ENCODE data around the gene CCL20. TPM values are rescaled to one million over a fixed set of nuclear protein-coding genes. Genes with fewer than 3 reads are reported as not detected.

The CCL20 gene
- total RNA-seq, 1 donor from 2014 or later, result 1.2 TPM

DNA sequence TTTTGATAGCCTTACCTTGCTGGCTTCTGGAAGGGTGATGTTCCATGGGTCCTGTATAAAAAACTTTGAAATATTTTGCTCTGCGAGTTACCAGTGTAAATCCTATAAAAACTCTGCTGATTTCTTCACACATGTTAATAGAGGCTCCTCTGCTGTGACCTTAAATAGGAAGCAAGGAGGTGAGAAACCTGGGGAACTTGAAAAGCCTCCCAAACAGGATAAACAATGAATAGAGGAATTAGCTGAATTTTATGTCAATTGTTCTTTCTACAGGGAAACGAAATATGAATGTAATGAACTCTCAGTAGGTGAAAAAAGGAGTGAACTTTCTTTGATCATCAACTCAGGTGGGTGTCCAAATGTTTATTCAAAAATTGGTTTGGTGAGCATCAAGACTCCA, 10.8 kb upstream of the CCL20 start:
- no peak for DNase-seq (ENCODE audit: low spot score)

DNA sequence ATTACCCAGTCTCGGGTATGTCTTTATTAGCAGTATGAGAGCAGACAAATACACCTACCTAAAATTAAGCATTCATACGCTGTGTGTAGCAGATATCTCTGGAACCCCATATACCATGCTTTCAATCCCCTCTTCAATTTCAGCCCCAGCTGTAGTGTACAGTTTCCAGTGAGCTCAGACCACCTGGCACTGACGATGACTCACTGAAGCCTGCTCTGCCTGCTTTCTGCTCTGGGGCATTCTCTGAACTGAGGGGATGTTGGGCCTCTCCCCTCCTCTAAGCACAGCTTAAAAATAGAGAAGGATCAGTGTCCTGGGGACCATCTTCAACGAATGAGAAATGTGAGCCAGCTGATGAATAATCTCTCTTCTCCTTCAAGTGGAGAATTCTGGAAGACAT, 8.7 kb upstream of the CCL20 start:
- no peak for DNase-seq (ENCODE audit: low spot score)

DNA sequence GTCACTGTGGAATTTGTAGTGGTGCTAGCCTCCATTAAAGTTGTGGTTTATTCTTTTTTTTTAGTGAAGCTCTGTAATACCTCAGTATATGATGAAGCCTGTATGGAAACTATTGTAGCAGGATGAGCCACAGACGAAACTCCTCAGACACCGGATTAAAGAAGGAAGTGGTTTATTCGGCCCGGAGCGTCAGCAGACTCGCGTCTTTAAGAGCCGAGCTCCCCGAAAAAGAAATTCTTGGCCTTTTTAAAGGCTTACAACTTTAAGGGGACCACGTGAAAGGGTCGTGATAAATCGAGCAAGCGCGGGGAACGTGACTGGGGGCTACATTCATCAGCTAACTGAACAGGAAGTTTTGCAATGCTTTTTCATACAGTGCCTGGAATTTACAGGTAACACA, 8.1 kb upstream of the CCL20 start:
- peak; percentile 12 for DNase-seq (ENCODE audit: low spot score)

DNA sequence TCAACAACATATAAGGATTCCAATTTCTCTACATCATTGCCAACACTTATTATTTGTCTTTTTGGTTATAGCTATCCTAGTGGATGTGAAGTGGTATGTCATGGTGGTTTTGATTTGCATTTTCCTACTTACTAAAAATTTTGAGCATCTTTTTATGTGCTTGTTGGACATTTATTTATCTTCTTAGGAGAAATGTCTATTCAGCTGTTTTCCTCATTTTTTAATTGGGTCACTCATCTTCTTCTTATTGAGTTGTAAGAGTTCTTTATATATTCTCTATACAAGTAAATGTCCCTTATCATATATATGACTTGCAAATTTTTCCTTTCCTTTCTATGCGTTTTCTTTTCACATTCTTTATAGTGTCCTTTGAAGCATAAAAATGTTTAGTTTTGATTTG, 4.7 kb upstream of the CCL20 start:
- DNase-seq (ENCODE audit: low spot score), result no peak

DNA sequence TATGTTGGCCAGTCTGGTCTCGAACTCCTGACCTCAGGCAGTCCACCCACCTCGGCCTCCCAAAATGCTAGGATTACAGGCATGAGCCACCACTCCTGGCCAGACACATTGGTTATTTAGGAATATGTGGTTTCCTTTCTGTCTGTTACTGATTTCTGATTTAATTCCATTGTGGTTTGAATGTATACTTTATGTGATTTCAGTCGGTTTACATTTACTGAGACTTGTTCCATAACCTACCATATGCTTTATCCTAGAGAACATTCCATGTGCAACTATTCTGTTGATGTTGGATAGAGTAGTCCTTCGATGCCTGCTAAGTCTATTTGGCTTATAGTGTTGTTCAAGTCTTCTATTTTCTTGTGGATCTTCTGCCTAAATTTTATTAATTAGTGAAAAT, 1.6 kb upstream of the CCL20 start:
- DNase-seq (ENCODE audit: low spot score), result no peak

DNA sequence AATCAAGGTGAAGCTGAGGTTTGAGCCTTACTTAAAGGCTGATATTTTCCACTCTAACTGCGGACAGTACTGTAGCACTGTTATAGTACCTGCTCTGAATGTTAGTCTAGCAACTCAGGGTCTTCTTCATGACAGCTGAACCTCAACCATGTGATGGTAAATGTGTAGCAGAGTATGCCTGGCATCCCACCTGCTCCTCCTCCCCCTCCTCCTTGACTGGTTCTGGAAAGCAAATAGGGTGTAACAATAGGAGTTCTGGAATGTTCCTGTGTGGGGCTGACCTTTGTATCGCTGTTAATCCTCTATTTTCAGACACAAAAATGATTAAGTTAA, 447 bp upstream of the CCL20 start:
- DNase-seq (ENCODE audit: low spot score), result no peak

DNA sequence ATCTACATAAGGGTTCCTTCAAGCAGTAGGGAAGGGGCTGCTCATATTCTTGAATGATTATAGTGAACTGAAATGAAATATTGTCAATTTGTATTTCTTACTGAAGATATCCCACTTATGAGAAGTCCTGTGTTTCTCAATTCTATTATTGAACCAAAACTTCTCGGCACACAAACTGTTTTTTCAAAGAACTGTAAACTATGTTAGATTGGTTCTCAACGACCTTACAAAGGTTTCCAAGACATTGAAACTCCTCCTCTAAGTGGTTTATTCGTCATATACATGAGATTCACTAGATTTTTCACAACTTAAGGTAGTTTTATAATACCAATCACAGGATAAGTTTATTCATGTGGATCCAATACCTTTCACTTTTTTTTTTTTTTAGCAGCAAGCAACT, 1.4 kb downstream of the CCL20 start:
- DNase-seq (ENCODE audit: low spot score), result no peak

DNA sequence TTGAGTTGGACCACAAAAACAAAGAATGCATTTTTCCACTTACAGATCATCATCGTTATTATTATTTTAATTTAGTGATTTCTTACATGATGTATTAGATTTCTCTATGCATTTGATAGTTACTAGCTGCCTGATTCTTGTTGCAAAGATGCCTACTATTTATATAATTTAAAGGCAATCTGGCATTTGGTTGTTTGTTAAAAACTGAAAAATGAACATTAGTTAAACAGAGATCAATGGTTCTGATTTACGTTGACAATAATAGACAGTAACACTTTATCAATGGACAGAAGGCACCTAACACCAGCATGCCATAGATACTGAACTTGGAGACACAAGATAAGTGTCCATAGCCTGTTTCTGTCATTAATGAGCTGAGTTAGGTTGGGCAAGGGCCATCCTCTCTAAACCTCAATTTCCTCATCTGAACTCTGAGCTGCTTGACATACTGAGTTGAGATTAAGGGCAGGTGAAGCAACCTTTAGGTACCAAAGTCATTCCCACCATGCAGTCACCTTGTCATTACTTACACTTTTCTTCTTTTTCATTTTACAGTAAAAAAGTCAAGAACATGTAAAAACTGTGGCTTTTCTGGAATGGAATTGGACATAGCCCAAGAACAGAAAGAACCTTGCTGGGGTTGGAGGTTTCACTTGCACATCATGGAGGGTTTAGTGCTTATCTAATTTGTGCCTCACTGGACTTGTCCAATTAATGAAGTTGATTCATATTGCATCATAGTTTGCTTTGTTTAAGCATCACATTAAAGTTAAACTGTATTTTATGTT, 3.1 kb downstream of the CCL20 start:
- no peak for DNase-seq (ENCODE audit: low spot score)

DNA sequence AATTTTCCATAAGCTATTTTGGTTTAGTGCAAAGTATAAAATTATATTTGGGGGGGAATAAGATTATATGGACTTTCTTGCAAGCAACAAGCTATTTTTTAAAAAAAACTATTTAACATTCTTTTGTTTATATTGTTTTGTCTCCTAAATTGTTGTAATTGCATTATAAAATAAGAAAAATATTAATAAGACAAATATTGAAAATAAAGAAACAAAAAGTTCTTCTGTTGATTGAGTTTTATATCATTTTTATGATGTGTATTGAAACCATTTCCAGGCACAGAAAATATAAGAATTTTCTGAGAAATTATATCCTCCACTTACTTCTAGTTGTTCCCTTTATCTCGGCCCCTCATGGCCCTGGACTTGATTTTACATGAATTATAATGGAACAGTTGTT, 3.7 kb downstream of the CCL20 start:
- DNase-seq (ENCODE audit: low spot score), result no peak

DNA sequence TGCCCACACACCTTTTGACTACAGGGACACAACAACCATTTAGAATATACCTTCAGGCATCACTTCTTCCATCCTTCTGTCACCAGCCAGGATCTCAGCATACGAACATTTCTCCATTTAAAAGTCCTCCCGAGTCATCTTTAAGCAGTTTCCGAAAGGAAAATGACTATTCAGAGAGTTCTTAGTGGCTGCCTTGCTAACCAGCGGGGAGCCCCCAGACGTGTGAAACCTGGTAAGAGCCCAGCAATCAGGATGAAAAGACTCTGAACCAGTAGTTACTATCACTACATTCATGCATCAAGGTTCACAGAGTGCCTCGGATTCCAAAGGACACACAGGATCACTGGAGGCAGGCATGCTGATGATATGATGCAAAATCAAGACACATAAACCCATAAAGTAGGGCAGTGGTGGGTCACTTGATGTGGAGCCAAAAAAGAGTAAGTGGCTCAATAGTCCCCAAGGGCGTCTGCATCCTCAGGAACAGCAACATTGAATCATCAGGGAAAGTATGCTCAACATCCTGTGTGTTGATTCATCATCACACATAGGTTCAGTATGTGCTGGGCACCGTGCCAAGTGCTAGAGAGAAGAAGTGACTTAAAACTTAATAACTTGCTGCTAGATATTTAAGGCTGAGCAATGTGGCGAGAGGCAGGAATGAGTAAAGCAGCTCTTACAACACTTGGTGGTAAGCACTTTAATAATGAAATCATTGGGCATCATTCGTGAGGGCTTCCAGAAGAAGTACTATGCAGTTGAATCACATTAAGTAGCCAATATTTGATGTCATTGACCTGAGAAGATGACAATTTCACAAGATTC, 4.4 kb downstream of the CCL20 start:
- peak; percentile 93 for DNase-seq (ENCODE audit: low spot score)

DNA sequence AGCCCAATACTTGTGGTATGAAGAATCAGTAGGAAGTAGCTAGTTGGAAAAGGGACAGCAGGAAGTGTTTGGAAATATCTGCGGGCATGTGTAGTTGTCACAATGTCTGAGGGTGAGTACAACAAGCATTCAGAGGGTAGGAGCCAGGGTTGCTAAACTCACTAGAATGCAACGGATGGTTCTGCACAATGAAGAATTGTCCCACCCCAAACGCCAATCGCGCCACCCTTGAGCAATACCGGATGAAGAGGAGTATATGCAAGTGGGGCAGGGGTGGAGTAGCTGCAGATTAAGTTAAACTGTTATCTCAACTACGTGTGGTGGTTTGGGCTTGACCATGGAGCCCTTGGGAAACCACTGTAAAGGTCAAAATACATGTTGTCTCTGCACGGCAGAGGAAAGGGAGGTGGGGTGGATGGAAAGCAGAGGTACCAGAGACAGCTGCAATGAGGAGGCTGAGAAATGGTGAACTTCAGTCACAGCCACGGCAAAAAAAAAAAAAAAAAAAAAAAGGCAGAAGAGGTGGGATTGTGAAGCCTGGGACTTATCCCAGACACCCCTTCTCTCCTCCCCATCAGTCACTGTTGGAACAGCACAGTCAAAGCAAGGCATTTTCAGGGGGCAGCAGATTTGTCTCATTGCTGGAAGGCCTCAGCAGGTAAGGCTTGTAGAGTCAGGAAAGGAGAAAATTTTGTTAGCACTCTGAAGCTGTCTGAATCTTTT, 5.2 kb downstream of the CCL20 start:
- peak; percentile 1 for DNase-seq (ENCODE audit: low spot score)

DNA sequence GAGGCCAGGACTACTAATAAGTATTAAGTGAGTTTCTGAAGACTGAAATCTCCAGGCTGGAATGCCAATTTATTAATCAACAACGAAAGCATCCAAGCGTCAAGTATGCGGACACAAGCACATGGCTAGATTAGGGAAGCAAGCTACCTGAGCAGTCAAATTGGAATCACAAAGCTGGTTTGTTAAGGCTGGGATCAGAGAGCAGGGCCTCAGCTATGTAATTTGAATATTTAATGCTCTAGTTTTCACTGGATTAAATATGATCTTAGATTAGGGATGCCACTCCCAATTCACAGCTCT, 5.7 kb downstream of the CCL20 start:
- DNase-seq (ENCODE audit: low spot score), result no peak

DNA sequence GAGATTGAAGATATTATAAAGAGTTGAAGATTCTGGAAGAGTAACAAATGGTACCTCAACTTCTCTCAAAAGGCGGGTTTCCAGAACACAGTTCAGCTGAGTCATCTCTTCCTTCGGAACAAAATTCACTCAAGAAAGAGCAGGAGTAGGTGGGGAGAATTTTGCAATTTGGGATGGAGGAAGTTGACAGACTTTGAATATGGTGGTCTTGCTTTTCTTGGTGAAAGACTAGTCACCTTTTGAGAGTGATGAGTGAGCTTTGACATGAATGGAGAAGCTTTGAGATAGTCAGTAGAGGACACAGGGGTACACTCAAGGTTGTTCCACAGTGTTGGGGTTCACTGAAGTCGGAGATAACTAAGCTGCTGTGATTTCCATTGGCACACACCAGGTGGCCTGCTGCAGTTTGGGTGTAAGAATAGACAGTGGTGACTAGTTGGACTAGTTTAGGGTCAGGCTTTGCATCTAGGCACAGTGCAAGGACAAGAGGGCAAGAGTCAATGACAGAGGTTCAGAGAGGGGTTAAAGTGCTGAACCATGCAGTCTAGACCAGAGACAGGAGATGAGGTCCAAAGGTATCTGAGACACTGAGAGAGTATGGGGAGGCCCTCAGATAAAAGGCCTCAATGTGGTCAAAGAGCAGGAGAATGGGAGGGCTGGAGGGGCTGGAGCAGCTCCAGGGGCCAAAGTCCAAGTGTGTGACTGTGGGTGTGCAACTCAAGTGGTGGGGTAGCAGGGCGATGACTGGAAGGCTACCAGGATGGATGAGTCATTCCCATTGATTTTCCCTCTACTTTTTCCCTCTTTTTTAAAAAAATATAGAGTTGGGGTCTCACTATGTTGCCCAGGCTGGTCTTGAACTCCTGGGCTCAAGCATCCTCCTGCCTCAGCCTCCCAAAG, 7.7 kb downstream of the CCL20 start:
- DNase-seq (ENCODE audit: low spot score), result no peak

DNA sequence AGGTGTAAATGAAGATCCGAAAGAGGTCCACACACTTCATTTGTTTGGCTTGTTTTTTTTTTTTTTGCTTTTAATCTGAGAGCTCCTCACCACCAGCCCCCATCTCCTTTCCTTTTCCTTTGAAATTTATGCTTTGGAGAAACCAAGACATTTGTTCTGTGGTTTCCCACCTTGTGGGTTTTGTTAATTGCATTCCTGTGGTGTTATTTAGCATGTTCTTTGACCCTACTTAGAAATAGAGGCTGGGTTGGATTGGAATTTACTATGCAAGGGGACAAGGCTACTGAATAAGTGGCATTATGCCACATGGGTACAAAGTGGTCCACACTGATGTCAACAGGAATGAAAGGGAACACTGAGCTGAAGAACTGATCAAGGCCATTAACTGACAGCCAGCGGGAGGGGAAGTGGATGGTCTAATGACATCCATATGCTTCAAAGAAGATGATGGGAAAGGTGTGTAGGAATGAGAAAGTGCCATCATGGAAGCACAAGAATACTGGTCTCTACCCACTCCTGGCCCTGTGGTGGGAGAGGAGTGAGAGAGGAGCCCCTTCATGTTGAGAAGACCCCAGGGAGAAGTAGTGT, 8.9 kb downstream of the CCL20 start:
- no peak for DNase-seq (ENCODE audit: low spot score)

DNA sequence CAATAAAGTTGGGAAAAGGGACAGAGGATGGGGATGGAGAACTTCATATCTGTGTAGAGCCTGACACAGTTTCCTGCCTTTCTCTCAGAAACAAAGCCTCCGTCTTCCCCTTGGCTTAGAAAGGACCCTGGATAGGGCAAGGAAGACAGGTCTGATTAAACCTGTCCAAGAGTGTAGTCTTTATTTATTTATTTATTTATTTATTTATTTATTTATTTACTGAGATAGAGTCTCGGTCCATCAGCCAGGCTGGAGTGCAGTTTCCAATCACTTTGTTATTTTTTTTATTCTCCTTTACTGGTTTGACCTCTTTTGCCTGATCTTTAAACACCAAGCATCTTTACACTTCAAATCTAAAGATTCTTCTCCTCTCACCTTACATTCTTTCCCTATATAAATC, 10.3 kb downstream of the CCL20 start:
- no peak for DNase-seq (ENCODE audit: low spot score)

DNA sequence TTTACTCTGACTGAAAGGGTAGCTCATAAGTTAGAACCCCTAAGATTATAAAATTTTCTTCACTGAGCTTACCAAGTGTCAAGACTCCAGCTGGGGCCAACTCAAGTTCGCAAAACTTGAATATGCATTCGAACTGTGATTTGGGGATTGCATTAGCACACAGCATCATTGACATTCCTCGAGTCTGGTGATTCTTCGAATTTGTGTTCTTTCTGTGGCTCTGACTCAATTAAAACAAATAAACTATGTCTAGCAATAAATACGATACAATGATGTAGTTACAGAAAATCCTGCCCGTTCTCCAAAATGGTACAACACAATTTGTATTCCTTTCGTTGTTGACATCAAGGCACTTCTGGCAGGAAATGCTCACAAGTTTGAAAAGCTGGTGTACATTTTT, 11.1 kb downstream of the CCL20 start:
- no peak for DNase-seq (ENCODE audit: low spot score)

DNA sequence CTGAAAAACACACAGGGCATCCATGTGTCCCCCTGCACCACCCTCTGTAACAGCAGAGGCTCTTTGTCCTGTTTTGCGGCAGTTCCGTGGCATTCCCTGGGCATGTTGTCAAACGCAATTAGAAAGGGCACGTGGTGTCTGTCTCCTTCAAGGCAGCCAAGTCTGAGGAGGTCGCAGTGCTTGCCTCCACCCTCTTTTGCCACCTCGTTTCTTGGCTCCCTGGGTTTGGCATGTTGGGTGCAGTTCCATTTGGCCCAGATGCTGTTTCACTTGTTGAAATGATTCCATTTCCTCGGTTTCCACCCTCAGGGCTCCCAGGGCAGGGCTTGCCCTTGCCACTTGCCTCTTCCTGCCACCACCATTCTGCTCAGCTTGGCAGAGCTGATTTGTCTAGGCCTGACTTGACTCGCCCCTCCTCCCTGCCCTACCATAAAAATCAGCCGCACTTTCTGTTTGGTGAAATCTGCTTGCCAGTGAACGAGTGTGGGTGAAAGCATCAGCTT, 12.4 kb downstream of the CCL20 start:
- DNase-seq (ENCODE audit: low spot score), result no peak

DNA sequence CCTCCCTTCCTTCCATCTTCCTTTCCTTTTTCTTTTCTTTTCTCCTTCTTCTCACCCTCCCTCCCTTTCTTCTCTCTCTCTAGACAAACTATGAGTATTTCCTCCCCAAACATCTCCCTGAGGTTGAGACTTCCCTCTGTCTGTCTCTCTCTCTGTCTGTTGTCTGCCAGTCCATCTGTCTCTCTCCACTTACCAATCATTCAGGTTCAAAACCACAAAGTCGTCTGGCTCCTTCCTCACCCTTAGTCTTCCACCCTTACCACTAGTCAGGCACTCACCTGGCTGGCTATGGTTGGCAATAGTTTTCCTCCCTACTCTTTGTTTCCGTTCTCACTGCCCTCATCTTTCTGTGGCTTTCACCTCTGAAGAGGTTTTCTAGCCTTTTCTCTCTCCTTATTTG, 12.9 kb downstream of the CCL20 start:
- DNase-seq (ENCODE audit: low spot score), result no peak

DNA sequence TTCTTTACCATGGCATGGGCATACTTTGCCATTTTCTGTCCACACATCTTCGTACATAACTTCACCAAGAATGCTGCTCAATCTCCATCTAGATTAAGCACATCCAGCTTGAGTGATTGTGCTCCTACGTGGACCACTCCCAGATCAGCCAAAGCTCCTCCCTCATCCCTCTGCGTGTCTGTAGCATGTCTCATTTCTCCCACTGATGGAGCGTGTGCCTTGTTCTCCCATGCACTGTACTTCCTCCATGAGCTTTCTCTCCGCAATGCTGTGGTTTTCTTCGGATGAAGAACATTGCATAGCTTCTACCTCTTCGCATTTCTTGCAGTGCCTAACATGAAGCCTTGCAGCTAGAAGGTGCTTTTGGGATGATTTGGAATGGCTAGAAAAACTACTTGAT, 13.5 kb downstream of the CCL20 start:
- no peak for DNase-seq (ENCODE audit: low spot score)

DNA sequence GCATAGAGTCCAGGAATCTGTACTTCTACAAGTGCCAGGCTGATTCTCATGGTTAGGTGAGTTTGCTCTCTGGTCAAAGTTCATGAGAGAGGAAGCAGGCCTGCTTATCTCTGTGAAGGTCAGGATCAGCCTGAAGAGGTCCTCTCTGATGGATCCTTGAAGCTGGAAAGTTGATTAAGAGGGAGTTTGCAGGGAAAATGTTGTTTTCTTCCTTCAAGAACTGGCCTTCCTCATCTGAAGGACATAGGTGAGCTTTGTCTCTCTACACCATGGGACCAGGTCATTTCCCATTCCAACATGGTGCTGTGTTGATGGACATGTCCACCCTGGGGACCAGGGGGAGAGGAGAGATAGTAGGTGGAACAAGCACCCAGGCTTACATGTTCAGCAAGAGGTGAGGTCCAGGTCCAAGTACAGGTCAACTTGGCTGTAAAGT, 14.9 kb downstream of the CCL20 start:
- no peak for DNase-seq (ENCODE audit: low spot score)

DNA sequence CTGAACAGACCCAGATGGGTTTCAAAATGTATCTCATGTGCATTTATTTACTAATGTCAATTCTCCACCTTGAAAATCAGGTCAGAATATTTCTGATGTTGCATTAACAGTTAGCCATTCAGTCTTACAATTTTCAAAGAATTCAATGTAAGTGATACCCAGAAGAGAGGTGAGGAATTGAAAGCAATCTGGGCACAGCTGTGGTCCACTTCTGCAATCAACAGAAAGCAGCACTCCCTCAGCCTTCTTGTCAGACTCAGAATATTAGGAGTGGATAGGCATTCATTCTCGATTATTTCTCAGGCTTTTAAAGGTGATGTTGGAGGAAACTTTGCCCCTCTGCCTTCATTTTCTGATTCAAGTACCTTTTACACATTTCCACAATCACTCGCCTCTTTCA, 15.7 kb downstream of the CCL20 start:
- DNase-seq (ENCODE audit: low spot score), result no peak

All from umbilical cord (tissue), 2 donors.